HepG2 (cell line): ENCODE results near the gene KLHL40. TPM values are rescaled to one million over a fixed set of nuclear protein-coding genes. Genes with fewer than 3 reads are reported as not detected.
A peak's percentile ranks its signal among the peaks of the same experiment; 100 is the strongest.

Experiments
- AGO2 ChIP-seq: fragments of 200-400 bp; formaldehyde crosslinking; optimal IDR thresholded peaks from 2 replicates; pipeline ENCODE3; 2017; ENCODE audit warnings: mild to moderate bottlenecking, low read depth, low read length, moderate library complexity
- ATF1 ChIP-seq: IDR thresholded peaks from 2 replicates; pipeline ENCODE4 v1.6.1; 2016; ENCODE audit warnings: mild to moderate bottlenecking, control low read depth
- EHMT2 ChIP-seq: fragments of 200-600 bp; sonication (generic); IDR thresholded peaks from 2 replicates; pipeline ENCODE4 v1.7.0; 2017; ENCODE audit warnings: antibody characterized with exemption, low read depth, low read length, borderline replicate concordance
- FOXC1 ChIP-seq: sonication (generic); formaldehyde crosslinking; IDR thresholded peaks from 2 replicates; pipeline ENCODE4 v1.8.0; 2022; ENCODE audit warnings: mild to moderate bottlenecking, missing genetic modification reagents, borderline replicate concordance
- GPN1 ChIP-seq: sonication (generic); formaldehyde crosslinking; IDR thresholded peaks from 2 replicates; pipeline ENCODE4 v1.5.1; 2020; ENCODE audit warnings: missing genetic modification reagents, borderline replicate concordance
- MTF1 ChIP-seq: sonication (generic); formaldehyde crosslinking; IDR thresholded peaks from 2 replicates; pipeline ENCODE4 v1.5.0; 2020; ENCODE audit warnings: missing genetic modification reagents
- SNAPC2 ChIP-seq: sonication (generic); formaldehyde crosslinking; IDR thresholded peaks from 2 replicates; pipeline ENCODE4 v1.8.1; 2022; ENCODE audit warnings: mild to moderate bottlenecking, missing genetic modification reagents
- TGIF2 ChIP-seq: IDR thresholded peaks from 2 replicates; pipeline ENCODE4 v1.6.1; 2016; ENCODE audit warnings: control low read depth, missing compliant biosample characterization
- YEATS4 ChIP-seq: sonication (generic); formaldehyde crosslinking; IDR thresholded peaks from 2 replicates; pipeline ENCODE4 v1.4.0; 2020; ENCODE audit warnings: missing genetic modification reagents, borderline replicate concordance
- ZNF230 ChIP-seq: sonication (generic); formaldehyde crosslinking; IDR thresholded peaks from 2 replicates; pipeline ENCODE4 v1.4.0; 2020; ENCODE audit warnings: mild to moderate bottlenecking, missing genetic modification reagents
- ZNF7 ChIP-seq: IDR thresholded peaks from 2 replicates; pipeline ENCODE4 v1.6.1; 2016; ENCODE audit warnings: missing biosample characterization, missing genetic modification reagents
- ZSCAN12 ChIP-seq: sonication (generic); formaldehyde crosslinking; IDR thresholded peaks from 2 replicates; pipeline ENCODE4 v1.9.0; 2021; ENCODE audit warnings: mild to moderate bottlenecking, missing genetic modification reagents
- polyA plus RNA-seq, 8 experiments: library from polyadenylated mRNA; depleted of rRNA in 3 of 8; stranded (reverse) in 7 of 8; unstranded in 1 of 8; fragments of >200 nt; fragmentation: Illumina TruSeq in 4 of 8; extraction: Trizol in 4 of 8; gene quantifications; 2 replicates each; pipeline versions ENCODE4 v1.2.1 to v1.2.3, GENCODE V29; 2011 to 2016; ENCODE audit warnings: low read depth in 4 of 8, missing spikeins in 1 of 8, mixed read lengths in 1 of 8; ENCODE audit not compliant: insufficient read depth in 1 of 8
- total RNA-seq, 5 experiments: library from RNA; depleted of rRNA; stranded (reverse); fragments of >200 nt; fragmentation: Illumina TruSeq; extraction: Trizol; gene quantifications; 2 replicates each; pipeline ENCODE4 v1.2.3, GENCODE V29; 2016; ENCODE audit warnings: low read depth in 1 of 5
- TF ChIP-seq, protein P1 (sequence below): sonication (generic); formaldehyde crosslinking; IDR thresholded peaks from 2 replicates; pipeline ENCODE4 v1.4.0; 2020; ENCODE audit warnings: mild to moderate bottlenecking, missing genetic modification reagents
- TF ChIP-seq, protein P2 (sequence below): IDR thresholded peaks from 2 replicates; pipeline ENCODE4 v1.6.1; 2018; ENCODE audit warnings: missing genetic modification reagents, mild to moderate bottlenecking, missing compliant biosample characterization
- TF ChIP-seq, protein P3 (sequence below): sonication (generic); formaldehyde crosslinking; conservative IDR thresholded peaks from 2 replicates; pipeline ENCODE4 v1.8.0; 2022; ENCODE audit warnings: mild to moderate bottlenecking, moderate library complexity, missing genetic modification reagents
- TF ChIP-seq, protein P4 (sequence below): sonication (generic); formaldehyde crosslinking; IDR thresholded peaks from 2 replicates; pipeline ENCODE4 v1.5.0; 2020; ENCODE audit warnings: mild to moderate bottlenecking, missing genetic modification reagents, moderate library complexity

Gene KLHL40
- total and polyA plus RNA-seq, 2 of the 13 experiments (the other 11 are each of a cell fraction or from before 2014, with no cell fraction given), result not detected

DNA sequence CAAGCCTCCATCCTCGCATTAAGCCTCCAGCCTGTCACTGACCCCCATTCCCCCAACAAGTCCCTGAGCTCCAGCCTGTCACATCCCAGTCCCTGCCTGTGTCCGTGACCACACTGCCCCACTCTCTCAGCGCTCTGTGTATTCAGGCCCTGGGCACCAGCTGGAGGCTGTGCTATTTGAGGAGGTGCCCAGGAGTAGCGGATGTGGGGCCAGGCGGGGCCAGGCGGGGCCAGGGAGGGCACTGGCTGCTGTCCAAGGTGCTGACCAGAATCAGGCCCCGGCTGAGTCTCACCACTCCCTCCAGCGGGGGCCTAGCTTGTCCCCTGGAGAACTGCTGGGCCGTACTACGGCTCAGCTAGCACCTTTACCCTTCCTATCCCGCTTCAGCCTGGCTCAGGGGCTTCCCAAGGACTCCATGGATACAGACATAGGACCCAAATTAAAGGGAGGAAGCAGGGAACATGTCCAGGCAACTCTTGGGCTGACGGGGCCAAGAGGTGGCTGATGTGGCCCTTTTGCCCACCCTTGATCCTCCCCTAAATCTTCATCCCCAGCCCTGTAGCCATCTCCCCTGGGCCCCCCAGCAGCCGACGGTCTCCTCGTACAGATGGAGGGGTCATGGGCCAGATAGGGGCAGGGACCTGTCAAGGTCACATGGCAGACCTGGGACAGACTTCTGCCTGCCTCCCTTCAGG, 16.2 kb downstream of the KLHL40 start (continued):
- TF ChIP-seq, protein P1, sequence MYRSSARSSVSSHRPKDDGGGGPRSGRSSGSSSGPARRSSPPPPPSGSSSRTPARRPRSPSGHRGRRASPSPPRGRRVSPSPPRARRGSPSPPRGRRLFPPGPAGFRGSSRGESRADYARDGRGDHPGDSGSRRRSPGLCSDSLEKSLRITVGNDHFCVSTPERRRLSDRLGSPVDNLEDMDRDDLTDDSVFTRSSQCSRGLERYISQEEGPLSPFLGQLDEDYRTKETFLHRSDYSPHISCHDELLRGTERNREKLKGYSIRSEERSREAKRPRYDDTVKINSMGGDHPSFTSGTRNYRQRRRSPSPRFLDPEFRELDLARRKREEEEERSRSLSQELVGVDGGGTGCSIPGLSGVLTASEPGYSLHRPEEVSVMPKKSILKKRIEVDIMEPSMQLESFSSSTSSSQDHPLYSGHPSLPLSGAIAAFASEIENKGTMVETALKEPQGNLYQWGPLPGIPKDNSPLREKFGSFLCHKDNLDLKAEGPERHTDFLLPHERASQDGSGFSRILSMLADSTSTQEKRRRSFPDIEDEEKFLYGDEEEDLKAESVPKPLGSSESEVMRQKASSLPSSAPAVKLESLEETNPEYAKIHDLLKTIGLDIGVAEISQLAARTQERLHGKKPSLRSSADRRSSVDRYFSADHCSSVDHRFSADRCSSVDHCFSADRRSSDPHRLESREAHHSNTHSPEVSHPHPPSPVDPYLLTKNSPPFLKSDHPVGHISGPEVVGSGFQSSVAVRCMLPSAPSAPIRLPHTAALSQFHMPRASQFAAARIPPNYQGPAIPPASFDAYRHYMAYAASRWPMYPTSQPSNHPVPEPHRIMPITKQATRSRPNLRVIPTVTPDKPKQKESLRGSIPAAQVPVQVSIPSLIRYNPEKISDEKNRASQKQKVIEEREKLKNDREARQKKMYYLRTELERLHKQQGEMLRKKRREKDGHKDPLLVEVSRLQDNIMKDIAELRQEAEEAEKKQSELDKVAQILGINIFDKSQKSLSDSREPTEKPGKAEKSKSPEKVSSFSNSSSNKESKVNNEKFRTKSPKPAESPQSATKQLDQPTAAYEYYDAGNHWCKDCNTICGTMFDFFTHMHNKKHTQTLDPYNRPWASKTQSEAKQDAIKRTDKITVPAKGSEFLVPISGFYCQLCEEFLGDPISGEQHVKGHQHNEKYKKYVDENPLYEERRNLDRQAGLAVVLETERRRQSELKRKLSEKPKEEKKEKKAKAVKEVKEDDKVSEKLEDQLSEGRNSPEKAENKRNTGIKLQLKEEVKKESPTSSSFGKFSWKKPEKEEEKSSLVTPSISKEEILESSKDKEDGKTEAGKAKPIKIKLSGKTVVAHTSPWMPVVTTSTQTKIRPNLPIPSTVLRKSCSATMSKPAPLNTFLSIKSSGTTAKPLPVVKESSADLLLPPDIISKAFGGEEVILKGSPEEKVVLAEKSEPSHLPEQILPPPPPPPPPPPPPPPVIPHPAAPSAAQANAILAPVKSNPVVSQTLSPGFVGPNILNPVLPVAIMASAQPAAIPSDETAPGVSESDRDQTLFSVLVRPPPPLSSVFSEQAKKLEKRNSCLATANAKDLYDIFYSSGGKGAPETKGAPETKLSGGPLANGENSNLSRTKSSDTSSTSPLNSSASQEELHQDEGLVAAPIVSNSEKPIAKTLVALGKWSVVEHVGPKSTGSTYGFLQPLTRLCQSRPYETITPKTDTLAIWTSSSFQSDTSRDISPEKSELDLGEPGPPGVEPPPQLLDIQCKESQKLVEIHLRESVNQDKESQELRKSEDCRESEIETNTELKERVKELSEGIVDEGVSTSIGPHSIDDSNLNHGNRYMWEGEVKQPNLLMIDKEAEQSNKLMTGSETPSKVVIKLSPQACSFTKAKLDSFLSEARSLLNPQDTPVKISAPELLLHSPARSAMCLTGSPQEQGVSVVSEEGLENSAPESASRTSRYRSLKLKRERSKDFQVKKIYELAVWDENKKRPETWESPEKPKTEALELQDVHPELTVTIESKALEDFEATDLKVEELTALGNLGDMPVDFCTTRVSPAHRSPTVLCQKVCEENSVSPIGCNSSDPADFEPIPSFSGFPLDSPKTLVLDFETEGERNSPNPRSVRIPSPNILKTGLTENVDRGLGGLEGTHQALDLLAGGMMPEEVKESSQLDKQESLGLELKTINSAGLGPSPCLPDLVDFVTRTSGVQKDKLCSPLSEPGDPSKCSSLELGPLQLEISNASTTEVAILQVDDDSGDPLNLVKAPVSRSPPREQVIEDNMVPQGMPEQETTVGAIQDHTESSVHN (CRISPR knock-in tag), result no peak; the same call in 1 of the 2 replicates
- TF ChIP-seq ZNF7 (CRISPR knock-in tag) (peak; percentile 17; the same call in 1 of the 2 replicates), YEATS4 (CRISPR knock-in tag) (peak; percentile 46; the same call in 1 of the 2 replicates), EHMT2 (peak; percentile 86), ATF1 (CRISPR knock-in tag) (no peak), GPN1 (CRISPR knock-in tag) (peak; percentile 85; the same call in 1 of the 2 replicates), FOXC1 (CRISPR knock-in tag) (peak; percentile 64; the same call in 1 of the 2 replicates), ZNF230 (CRISPR knock-in tag) (peak; percentile 77; the same call in 1 of the 2 replicates), TGIF2 (CRISPR knock-in tag) (peak; percentile 47; the same call in 1 of the 2 replicates), ZSCAN12 (CRISPR knock-in tag) (peak; percentile 95), MTF1 (CRISPR knock-in tag) (peak; percentile 59; the same call in 1 of the 2 replicates), SNAPC2 (CRISPR knock-in tag) (peak; percentile 86), AGO2 (no peak)
- TF ChIP-seq, protein P2, sequence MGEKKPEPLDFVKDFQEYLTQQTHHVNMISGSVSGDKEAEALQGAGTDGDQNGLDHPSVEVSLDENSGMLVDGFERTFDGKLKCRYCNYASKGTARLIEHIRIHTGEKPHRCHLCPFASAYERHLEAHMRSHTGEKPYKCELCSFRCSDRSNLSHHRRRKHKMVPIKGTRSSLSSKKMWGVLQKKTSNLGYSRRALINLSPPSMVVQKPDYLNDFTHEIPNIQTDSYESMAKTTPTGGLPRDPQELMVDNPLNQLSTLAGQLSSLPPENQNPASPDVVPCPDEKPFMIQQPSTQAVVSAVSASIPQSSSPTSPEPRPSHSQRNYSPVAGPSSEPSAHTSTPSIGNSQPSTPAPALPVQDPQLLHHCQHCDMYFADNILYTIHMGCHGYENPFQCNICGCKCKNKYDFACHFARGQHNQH (CRISPR knock-in tag), result peak; percentile 65; the same call in 1 of the 2 replicates
- TF ChIP-seq, protein P3, sequence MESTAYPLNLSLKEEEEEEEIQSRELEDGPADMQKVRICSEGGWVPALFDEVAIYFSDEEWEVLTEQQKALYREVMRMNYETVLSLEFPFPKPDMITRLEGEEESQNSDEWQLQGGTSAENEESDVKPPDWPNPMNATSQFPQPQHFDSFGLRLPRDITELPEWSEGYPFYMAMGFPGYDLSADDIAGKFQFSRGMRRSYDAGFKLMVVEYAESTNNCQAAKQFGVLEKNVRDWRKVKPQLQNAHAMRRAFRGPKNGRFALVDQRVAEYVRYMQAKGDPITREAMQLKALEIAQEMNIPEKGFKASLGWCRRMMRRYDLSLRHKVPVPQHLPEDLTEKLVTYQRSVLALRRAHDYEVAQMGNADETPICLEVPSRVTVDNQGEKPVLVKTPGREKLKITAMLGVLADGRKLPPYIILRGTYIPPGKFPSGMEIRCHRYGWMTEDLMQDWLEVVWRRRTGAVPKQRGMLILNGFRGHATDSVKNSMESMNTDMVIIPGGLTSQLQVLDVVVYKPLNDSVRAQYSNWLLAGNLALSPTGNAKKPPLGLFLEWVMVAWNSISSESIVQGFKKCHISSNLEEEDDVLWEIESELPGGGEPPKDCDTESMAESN (CRISPR knock-in tag), result peak; percentile 74; the same call in 1 of the 2 replicates
- TF ChIP-seq, protein P4, sequence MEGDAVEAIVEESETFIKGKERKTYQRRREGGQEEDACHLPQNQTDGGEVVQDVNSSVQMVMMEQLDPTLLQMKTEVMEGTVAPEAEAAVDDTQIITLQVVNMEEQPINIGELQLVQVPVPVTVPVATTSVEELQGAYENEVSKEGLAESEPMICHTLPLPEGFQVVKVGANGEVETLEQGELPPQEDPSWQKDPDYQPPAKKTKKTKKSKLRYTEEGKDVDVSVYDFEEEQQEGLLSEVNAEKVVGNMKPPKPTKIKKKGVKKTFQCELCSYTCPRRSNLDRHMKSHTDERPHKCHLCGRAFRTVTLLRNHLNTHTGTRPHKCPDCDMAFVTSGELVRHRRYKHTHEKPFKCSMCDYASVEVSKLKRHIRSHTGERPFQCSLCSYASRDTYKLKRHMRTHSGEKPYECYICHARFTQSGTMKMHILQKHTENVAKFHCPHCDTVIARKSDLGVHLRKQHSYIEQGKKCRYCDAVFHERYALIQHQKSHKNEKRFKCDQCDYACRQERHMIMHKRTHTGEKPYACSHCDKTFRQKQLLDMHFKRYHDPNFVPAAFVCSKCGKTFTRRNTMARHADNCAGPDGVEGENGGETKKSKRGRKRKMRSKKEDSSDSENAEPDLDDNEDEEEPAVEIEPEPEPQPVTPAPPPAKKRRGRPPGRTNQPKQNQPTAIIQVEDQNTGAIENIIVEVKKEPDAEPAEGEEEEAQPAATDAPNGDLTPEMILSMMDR (CRISPR knock-in tag), result no peak
